Tibial nerve (tissue), 4 donors: ENCODE measurements around the gene CCDC9B.

Source experiments
- EP300 ChIP-seq, 2 donors: sonication (generic); formaldehyde crosslinking; IDR thresholded peaks; one replicate each; pipeline ENCODE4 v1.6.1; 2017; ENCODE audit warnings: antibody characterized with exemption in 2 of 2, mild to moderate bottlenecking in 1 of 2
- POLR2A ChIP-seq, 2 donors: fragments of 450-650 bp; IDR thresholded peaks; one replicate each; pipeline ENCODE4 v1.6.1; 2017; ENCODE audit warnings: antibody characterized with exemption in 2 of 2, mild to moderate bottlenecking in 2 of 2, moderate library complexity in 2 of 2
- TF ChIP-seq, protein P1 (sequence below), 5 experiments: fragments of 200-600 bp in 3 of 5; fragments of 450-650 bp in 2 of 5; sonication (generic) in 3 of 5; IDR thresholded peaks; one replicate each; pipeline ENCODE4 v1.5.1; 2016 to 2019; ENCODE audit warnings: antibody characterized with exemption in 5 of 5, mild to moderate bottlenecking in 3 of 5, moderate library complexity in 2 of 5

DNA sequence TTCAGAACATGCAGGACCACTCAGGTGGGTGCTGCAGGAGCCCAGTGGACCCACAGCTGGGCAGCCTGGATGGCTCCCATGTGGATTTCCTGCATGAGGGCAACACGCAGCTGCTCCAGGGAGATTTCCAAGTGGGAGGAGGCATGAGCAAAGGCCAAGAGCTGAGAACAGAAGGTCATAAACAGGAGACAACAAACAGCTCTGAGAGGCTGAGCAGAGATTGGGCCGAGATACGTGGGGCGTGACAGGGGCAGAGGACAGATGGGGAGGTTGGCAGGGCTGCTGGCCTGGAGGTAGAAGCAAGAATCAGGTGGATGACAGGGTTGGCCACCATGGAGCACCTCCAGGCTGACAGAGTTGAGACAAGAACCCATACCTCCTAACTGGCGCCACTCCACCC, 13.0 kb upstream of the CCDC9B start:
- TF ChIP-seq, protein P1, sequence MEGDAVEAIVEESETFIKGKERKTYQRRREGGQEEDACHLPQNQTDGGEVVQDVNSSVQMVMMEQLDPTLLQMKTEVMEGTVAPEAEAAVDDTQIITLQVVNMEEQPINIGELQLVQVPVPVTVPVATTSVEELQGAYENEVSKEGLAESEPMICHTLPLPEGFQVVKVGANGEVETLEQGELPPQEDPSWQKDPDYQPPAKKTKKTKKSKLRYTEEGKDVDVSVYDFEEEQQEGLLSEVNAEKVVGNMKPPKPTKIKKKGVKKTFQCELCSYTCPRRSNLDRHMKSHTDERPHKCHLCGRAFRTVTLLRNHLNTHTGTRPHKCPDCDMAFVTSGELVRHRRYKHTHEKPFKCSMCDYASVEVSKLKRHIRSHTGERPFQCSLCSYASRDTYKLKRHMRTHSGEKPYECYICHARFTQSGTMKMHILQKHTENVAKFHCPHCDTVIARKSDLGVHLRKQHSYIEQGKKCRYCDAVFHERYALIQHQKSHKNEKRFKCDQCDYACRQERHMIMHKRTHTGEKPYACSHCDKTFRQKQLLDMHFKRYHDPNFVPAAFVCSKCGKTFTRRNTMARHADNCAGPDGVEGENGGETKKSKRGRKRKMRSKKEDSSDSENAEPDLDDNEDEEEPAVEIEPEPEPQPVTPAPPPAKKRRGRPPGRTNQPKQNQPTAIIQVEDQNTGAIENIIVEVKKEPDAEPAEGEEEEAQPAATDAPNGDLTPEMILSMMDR (IDR thresholded peaks at IDR 0.05): no peak
- peak in 1 of 2 donors; percentile 12 for TF ChIP-seq EP300 (IDR thresholded peaks at IDR 0.05)
- no peak for TF ChIP-seq POLR2A (IDR thresholded peaks at IDR 0.05)
